IPS-15b (cell line): ENCODE measurements around the gene ACE.

Experiments used
- H3K27me3 ChIP-seq: one replicate; pipeline ENCODE4 v1.6.1; 2013; ENCODE audit warnings: low read length; ENCODE audit not compliant: control insufficient read depth, insufficient read depth
- H3K36me3 ChIP-seq: one replicate; pipeline ENCODE4 v1.6.1; 2013; ENCODE audit warnings: low read length; ENCODE audit not compliant: control insufficient read depth, insufficient read depth
- H3K4me1 ChIP-seq: one replicate; pipeline ENCODE4 v1.6.1; 2013; ENCODE audit warnings: mild to moderate bottlenecking, low read length; ENCODE audit not compliant: control insufficient read depth, insufficient read depth
- H3K4me3 ChIP-seq: one replicate; pipeline ENCODE4 v1.5.1; 2013; ENCODE audit warnings: low read depth, low read length
- H3K9ac ChIP-seq: one replicate; pipeline ENCODE4 v1.6.1; 2013; ENCODE audit warnings: low read depth, mild to moderate bottlenecking, low read length
- H3K9me3 ChIP-seq: one replicate; pipeline ENCODE4 v1.6.1; 2013; ENCODE audit warnings: mild to moderate bottlenecking, low read length; ENCODE audit not compliant: control insufficient read depth, insufficient read depth

Gene ACE

GRCh38 chr17:63514974-63515373 is 38.1 kb downstream of the ACE start:
- Histone ChIP-seq H3K4me3 (no peak overlapping the region), H3K27me3 (no peaks in the 10 kb centered on the region), H3K36me3 (no peaks in the 10 kb centered on the region), H3K9me3 (no peaks in the 10 kb centered on the region), H3K9ac (no peak overlapping the region), H3K4me1 (no peaks in the 10 kb centered on the region)

- H3K9ac ChIP-seq, result no peak overlapping the region
These were observed 38.6 kb downstream of the ACE start for GRCh38 chr17:63515426-63515825.

GRCh38 chr17:63516910-63517824 is 40.3 kb downstream of the ACE start:
- no peaks in the 10 kb centered on the region for H3K27me3 ChIP-seq
- no peaks in the 10 kb centered on the region for H3K36me3 ChIP-seq
- H3K4me3 ChIP-seq, result no peak overlapping the region
- H3K9me3 ChIP-seq, result no peaks in the 10 kb centered on the region
- no peak overlapping the region for H3K9ac ChIP-seq
- H3K4me1 ChIP-seq, result peaks cover 5% of the 10 kb centered on the region

More at GRCh38 chr17:63515426-63515825, 38.6 kb downstream of the ACE start:
- H3K36me3 ChIP-seq, result no peaks in the 10 kb centered on the region
- no peak overlapping the region for H3K4me3 ChIP-seq
- H3K27me3 ChIP-seq, result no peaks in the 10 kb centered on the region
- H3K9me3 ChIP-seq, result no peaks in the 10 kb centered on the region
- H3K4me1 ChIP-seq, result no peaks in the 10 kb centered on the region

DNA sequence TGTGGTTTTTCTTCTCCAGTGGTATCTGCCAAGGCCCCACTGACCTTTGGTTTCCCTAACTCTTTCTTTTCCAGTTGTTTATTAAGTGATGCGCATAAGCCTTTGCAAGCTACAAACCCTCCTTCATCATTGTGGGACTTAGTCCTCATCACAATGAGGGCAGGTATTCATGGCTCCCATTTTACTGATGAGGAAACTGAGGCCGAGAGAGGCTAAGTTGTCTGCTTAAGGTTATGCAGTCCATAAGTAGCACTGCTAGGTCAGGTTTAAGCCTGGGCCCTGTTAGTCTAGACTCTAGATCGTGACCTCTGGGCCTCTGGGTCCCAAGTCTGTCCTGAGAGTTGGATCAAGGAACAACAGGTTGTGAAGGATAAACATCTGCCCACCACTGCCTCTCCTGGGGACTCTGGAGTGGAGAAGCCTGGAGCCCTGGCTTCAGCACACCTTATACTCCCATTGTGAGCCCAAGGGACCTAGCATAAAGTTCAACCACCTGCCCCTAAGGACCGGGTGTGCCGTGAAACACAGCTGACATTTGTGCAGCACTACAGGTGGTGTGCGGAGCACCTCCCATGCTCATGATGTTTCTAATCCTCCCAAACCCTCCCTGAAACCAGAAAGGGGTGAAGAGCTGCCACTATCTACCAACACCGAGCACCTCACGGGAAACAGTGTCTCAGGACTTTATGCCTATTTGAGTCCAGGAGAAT is 41.1 kb downstream of the ACE start:
- no peak overlapping the region for H3K9ac ChIP-seq
- H3K36me3 ChIP-seq, result no peaks in the 10 kb centered on the region
- H3K4me3 ChIP-seq, result no peak overlapping the region
- peaks cover 5% of the 10 kb centered on the region for H3K4me1 ChIP-seq
- no peaks in the 10 kb centered on the region for H3K27me3 ChIP-seq
- H3K9me3 ChIP-seq, result no peaks in the 10 kb centered on the region

DNA sequence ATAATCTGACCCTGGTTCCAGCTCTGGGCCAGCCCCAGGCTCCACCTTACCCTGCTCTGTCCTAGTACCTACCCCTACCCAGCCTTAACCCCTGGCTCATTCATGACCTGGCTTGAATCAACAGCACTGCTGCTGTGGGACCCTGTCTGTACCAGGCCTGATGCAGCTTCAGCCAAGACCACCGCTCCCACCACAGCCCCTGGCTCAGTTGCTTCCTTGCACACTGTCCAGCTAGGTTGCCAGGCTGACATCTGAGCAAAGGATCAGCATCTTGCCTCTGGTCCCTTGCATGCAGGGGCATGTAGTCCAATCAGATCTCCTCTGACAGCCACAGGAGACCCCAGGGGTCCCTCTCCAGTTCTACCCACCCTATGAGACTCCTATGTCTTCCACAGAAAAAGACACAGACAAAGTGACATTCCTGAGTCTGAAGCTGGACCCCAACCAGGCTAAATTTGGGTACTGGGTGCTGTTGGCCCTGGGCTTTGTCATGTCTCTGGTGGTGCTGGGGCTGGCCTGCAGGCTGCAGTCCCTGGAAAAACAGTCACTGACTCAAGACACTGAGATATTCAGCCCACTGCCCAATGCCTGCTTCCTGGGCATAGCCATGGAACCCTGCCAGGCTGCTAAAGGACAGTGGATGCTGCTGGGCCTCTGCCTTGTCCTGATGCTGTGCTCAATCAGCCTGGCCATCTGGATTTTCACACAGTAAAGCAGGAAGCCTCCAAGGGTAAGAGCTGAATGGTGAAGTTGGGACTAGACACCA is 42.4 kb downstream of the ACE start:
- H3K27me3 ChIP-seq, result peaks cover 4% of the 10 kb centered on the region
- no peak overlapping the region for H3K9ac ChIP-seq
- H3K9me3 ChIP-seq, result no peaks in the 10 kb centered on the region
- peaks cover 5% of the 10 kb centered on the region for H3K4me1 ChIP-seq
- H3K4me3 ChIP-seq, result no peak overlapping the region
- no peaks in the 10 kb centered on the region for H3K36me3 ChIP-seq

- Histone ChIP-seq H3K27me3 (peaks cover 6% of the 10 kb centered on the region), H3K4me3 (no peak overlapping the region), H3K36me3 (no peaks in the 10 kb centered on the region), H3K9me3 (no peaks in the 10 kb centered on the region), H3K4me1 (peaks cover 5% of the 10 kb centered on the region), H3K9ac (no peak overlapping the region)
These were observed 43.4 kb downstream of the ACE start for GRCh38 chr17:63519972-63520882.

GRCh38 chr17:63523253-63523855 is 46.5 kb downstream of the ACE start, which contains the start of gene KCNH6:
KCNH6 (plus strand) TSS chr17:63523358; CDS start chr17:63523414, 56 bp downstream.
- peak within 1 kb of the TSS; percentile 66 for H3K4me3 ChIP-seq

GRCh38 chr17:63524051-63524450 is 47.2 kb downstream of the ACE start:
- H3K4me1 ChIP-seq, result peaks cover 5% of the 10 kb centered on the region
- H3K9me3 ChIP-seq, result no peaks in the 10 kb centered on the region
- H3K36me3 ChIP-seq, result no peaks in the 10 kb centered on the region
- no peak overlapping the region for H3K9ac ChIP-seq
- peaks cover 6% of the 10 kb centered on the region for H3K27me3 ChIP-seq
- peak overlapping the region; percentile 66 for H3K4me3 ChIP-seq

More at GRCh38 chr17:63523253-63523855, 46.5 kb downstream of the ACE start, which contains the start of gene KCNH6:
- Histone ChIP-seq H3K9me3 (no peaks in the 10 kb centered on the region), H3K27me3 (peaks cover 6% of the 10 kb centered on the region), H3K4me1 (peaks cover 5% of the 10 kb centered on the region), H3K36me3 (no peaks in the 10 kb centered on the region), H3K9ac (no peak within 1 kb of the TSS)

- Histone ChIP-seq H3K4me1 (peaks cover 5% of the 10 kb centered on the region), H3K9ac (no peak overlapping the region), H3K9me3 (no peaks in the 10 kb centered on the region), H3K27me3 (peaks cover 6% of the 10 kb centered on the region), H3K4me3 (no peak overlapping the region), H3K36me3 (no peaks in the 10 kb centered on the region)
These were observed 48.5 kb downstream of the ACE start for GRCh38 chr17:63525190-63525946.

DNA sequence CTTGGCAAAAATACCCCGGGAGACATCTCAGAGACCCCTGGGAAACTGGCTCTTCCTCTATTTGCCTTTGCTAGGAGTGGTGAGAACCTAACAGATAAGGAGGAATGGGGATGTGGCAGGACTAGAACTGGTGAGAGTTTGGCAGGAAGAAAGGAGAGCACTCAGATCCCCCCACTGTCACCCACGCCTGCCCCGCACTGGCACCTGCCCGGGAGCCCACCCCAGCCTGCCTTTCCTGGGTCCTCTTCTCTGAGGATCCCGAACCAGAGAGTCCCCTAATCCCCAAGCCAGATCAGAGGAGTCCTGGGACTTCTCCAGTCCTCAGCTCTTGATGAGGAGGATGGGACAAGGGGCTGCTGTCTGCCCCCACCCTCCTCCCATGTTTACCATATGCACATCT is 50.0 kb downstream of the ACE start:
- Histone ChIP-seq H3K9ac (no peak overlapping the region), H3K27me3 (peaks cover 6% of the 10 kb centered on the region), H3K36me3 (no peaks in the 10 kb centered on the region), H3K9me3 (no peaks in the 10 kb centered on the region), H3K4me3 (no peak overlapping the region), H3K4me1 (no peaks in the 10 kb centered on the region)
